VCaP (cell line): Measurements from ENCODE around the gene IFT88.

ENCODE experiments used
- H3K27ac ChIP-seq: fragments of 450-650 bp; 2 replicates; pipeline ENCODE4 v1.5.1; 2017
- CTCF ChIP-seq: fragments of 450-650 bp; conservative IDR thresholded peaks from 2 replicates; pipeline ENCODE4 v1.5.1; 2017; ENCODE audit warnings: mild to moderate bottlenecking, moderate library complexity

Gene IFT88

GRCh38 chr13:20633802-20634201, 66.8 kb downstream of the IFT88 start:
- TF ChIP-seq CTCF = no peak
- no peak overlapping the region for H3K27ac ChIP-seq

GRCh38 chr13:20636079-20636478, 69.1 kb downstream of the IFT88 start:
- H3K27ac ChIP-seq = no peak overlapping the region
- TF ChIP-seq CTCF = no peak

GRCh38 chr13:20637811-20638210, 70.9 kb downstream of the IFT88 start:
- no peak overlapping the region for H3K27ac ChIP-seq
- no peak for TF ChIP-seq CTCF

GRCh38 chr13:20647758-20648157, 80.8 kb downstream of the IFT88 start:
- no peak overlapping the region for H3K27ac ChIP-seq
- TF ChIP-seq CTCF = no peak

GRCh38 chr13:20652946-20653345, 86.0 kb downstream of the IFT88 start:
- H3K27ac ChIP-seq = no peak overlapping the region
- TF ChIP-seq CTCF = no peak

- no peak overlapping the region for H3K27ac ChIP-seq
- TF ChIP-seq CTCF = no peak
Observed at GRCh38 chr13:20654156-20654555, 87.2 kb downstream of the IFT88 start.

- no peak for TF ChIP-seq CTCF
- H3K27ac ChIP-seq = no peak overlapping the region
Observed at GRCh38 chr13:20658451-20659040, 91.6 kb downstream of the IFT88 start.
